Naive B cell (primary cell): ENCODE results near the gene CLPTM1. TPM values are rescaled to one million over a fixed set of nuclear protein-coding genes. Genes with fewer than 3 reads are reported as not detected.

Experiments used
- ATAC-seq, 2 donors: fragments of 150-1000 bp; cut with Tn5 transposase; 2 replicates each; pipeline ENCODE4 v1.10.0; 2021; ENCODE audit warnings: low read depth in 2 of 2, mild to moderate bottlenecking in 2 of 2, moderate library complexity in 2 of 2
- DNase-seq: peaks from one replicate; pipeline ENCODE4 v3.0.0; 2022
- H3K27ac Mint-ChIP-seq, 6 donors: one replicate each; pipeline ENCODE4 v1.8.0; 2020 to 2022; ENCODE audit warnings: mild to moderate bottlenecking in 6 of 6, mixed read lengths in 6 of 6, moderate library complexity in 5 of 6, inconsistent platforms in 2 of 6
- H3K27me3 Mint-ChIP-seq, 3 donors: one replicate each; pipeline ENCODE4 v1.8.0; 2021 to 2022; ENCODE audit warnings: mixed read lengths in 3 of 3, mild to moderate bottlenecking in 1 of 3
- H3K36me3 Mint-ChIP-seq, 2 donors: one replicate each; pipeline ENCODE4 v1.8.0; 2020 to 2022; ENCODE audit warnings: mixed read lengths in 2 of 2, inconsistent platforms in 1 of 2, mild to moderate bottlenecking in 1 of 2
- H3K4me1 Mint-ChIP-seq, 3 donors: one replicate each; pipeline ENCODE4 v1.8.0; 2020 to 2022; ENCODE audit warnings: mixed read lengths in 3 of 3, inconsistent platforms in 1 of 3, mild to moderate bottlenecking in 1 of 3, moderate library complexity in 1 of 3
- H3K4me3 Mint-ChIP-seq, 8 donors: one replicate each; pipeline ENCODE4 v1.8.0; 2020 to 2022; ENCODE audit warnings: mild to moderate bottlenecking in 8 of 8, mixed read lengths in 8 of 8, moderate library complexity in 8 of 8, inconsistent platforms in 2 of 8
- H3K9me3 Mint-ChIP-seq, 7 donors: one replicate each; pipeline ENCODE4 v1.8.0; 2020 to 2022; ENCODE audit warnings: mixed read lengths in 7 of 7, mild to moderate bottlenecking in 5 of 7, inconsistent platforms in 2 of 7, moderate library complexity in 1 of 7
- polyA plus RNA-seq, 6 donors: library from polyadenylated mRNA; unstranded; fragments of 300-500 nt; fragmentation: Illumina TruSeq; gene quantifications; one replicate each; pipeline ENCODE4 v1.2.3, GENCODE V29; 2021; ENCODE audit warnings: low read depth in 6 of 6

The CLPTM1 gene
- polyA plus RNA-seq, 6 donors from 2014 or later, result 17.5 to 27.2 (median 20.1) TPM

GRCh38 chr19:44972802-44973201 lies 17.6 kb downstream of the CLPTM1 start:
- Mint-ChIP-seq H3K36me3 (peaks cover 4 to 11% of the 10 kb centered on the region in 2 donors), H3K4me3 (no peak overlapping the region), H3K4me1 (peaks cover 8 to 16% (median 10%) of the 10 kb centered on the region in 3 donors), H3K27me3 (no peaks in the 10 kb centered on the region), H3K9me3 (no peaks in the 10 kb centered on the region), H3K27ac (peak overlapping the region in 2 of 6 donors; percentile 37 to 72)
- DNase-seq (no peak), ATAC-seq (no peak)

DNA sequence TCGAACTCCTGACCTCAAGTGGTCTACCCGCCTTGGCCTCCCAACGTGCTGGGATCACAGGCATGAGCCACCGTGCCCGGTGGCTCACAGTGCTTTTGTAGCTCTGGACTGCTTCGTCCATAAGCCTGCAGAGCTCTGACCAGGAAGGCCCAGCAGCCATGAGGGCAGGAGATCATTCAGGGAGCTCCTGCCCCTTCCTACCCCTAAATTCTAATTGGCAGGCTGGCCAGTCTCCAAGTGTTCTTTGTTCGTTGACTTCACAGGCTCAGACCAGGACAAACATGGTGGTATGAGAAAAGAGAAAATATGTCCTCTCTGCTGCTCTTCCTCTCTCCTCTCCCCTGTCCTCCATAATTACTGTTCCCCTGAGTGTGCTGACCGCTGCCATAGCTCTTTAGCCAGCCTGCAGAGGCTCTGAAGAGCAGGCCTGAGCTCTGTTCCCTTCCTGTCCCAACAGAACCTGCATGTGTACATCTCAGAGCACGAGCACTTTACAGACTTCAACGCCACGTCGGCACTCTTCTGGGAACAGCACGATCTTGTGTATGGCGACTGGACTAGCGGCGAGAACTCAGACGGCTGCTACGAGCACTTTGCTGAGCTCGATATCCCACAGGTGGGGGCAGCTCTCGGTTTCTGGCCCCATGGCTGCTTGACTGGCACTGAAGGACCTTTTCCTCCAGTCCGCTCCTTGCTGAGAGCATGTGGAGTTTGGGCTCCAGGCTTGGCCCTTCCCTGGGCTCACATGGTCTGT lies 19.0 kb downstream of the CLPTM1 start:
- DNase-seq, result no peak
- H3K27ac Mint-ChIP-seq, result peak overlapping the region in 2 of 6 donors; percentile 59 to 68
- peaks cover 0 to 7% of the 10 kb centered on the region in 2 donors for H3K36me3 Mint-ChIP-seq

DNA sequence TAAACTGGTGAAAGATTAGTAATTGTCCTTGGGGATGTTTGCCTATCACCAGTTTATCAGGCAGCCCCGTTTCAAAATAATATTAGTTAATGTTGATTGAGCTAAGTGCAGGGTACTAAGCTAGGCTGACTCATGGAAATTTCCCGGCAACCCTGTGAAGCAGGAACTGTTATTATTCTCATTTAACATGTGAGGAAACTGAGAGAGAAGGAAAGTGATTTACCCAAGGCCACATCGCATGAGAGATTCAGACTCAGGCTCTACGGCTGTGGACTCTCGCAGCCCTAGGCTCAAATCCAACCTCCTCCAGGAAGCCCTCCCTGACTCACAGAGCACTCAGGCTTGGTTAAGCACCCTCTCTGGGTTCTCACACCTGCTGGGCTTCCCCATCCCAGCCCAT lies 19.7 kb downstream of the CLPTM1 start:
- Mint-ChIP-seq H3K27ac (no peak overlapping the region), H3K4me3 (no peak overlapping the region), H3K27me3 (no peaks in the 10 kb centered on the region), H3K9me3 (no peaks in the 10 kb centered on the region), H3K36me3 (peaks cover 0 to 7% of the 10 kb centered on the region in 2 donors), H3K4me1 (peaks cover 8 to 16% (median 9%) of the 10 kb centered on the region in 3 donors)
- no peak for ATAC-seq
- no peak for DNase-seq

More for the DNA sequence above, 19.0 kb downstream of the CLPTM1 start:
- H3K4me3 Mint-ChIP-seq, result no peak overlapping the region
- H3K4me1 Mint-ChIP-seq, result peaks cover 8 to 16% (median 9%) of the 10 kb centered on the region in 3 donors
- no peaks in the 10 kb centered on the region for H3K9me3 Mint-ChIP-seq
- ATAC-seq, result no peak
- no peaks in the 10 kb centered on the region for H3K27me3 Mint-ChIP-seq

DNA sequence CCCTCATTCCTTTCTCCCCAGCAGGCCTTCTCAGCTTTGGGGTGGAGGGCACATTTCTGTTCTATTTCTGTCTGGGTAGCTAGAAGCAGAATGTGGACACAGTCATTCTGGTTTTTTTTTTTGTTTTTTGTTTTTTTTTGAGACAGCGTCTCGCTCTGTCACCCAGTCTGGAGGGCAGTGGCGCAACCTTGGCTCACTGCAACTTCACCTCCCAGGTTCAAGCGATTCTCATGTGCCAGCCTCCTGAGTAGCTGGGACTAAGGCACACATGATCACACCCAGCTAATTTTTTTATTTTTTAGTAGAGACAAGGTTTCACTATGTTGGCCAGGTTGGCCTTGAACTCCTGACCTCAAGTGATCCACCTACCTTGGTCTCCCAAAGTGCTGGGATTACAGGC lies 20.3 kb downstream of the CLPTM1 start:
- Mint-ChIP-seq H3K9me3 (no peaks in the 10 kb centered on the region), H3K27ac (no peak overlapping the region), H3K4me3 (no peak overlapping the region), H3K27me3 (no peaks in the 10 kb centered on the region), H3K36me3 (peaks cover 0 to 7% of the 10 kb centered on the region in 2 donors), H3K4me1 (peaks cover 8 to 16% (median 9%) of the 10 kb centered on the region in 3 donors)
- ATAC-seq, result no peak
- DNase-seq, result no peak

DNA sequence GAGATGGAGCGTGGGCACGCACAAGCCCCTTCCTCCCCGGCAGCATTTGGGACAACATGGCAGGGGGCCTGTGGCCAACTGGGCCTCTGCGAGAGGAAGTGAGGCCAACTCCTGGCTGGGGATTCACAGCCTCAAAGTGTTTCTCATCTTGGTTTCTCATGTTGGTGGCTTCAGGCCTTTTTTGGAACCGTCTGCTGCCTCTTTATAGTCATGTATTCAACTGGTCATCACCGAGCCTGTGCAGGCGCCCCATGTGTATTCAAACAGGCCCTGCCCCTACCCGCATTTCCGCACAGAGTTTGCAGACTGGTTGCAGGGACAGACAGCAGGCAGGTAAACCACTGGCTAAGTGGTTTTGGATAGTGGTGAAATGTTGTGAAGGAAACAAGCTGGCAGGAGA lies 28.8 kb downstream of the CLPTM1 start:
- Mint-ChIP-seq H3K9me3 (no peaks in the 10 kb centered on the region), H3K36me3 (peaks cover 0 to 7% of the 10 kb centered on the region in 2 donors), H3K27ac (peak overlapping the region in 2 of 6 donors; percentile 51 to 81), H3K27me3 (no peaks in the 10 kb centered on the region), H3K4me3 (no peak overlapping the region), H3K4me1 (peaks cover 0 to 3% (median 3%) of the 10 kb centered on the region in 3 donors)
- DNase-seq (no peak), ATAC-seq (no peak)

DNA sequence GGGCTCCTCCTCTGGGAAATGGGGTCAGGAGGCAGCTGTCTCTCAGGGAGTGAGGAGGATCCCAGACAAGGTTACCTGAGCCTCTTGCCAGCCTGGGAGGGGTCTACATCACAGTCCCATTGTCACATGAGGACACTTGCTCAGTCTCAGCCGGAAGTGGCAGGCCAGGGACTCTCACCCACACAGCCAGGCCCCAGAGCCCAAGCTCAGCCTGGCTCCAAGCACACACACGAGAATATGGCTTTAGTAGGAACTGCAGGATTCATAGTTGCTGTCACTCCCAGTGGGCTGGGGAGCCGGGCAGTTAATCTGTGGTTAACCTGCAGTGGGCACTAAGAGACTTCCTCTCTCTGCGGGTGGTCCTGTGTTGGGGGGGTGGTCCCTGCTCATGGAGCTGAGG lies 30.3 kb downstream of the CLPTM1 start:
- Mint-ChIP-seq H3K4me3 (no peak overlapping the region), H3K4me1 (peaks cover 0 to 6% (median 3%) of the 10 kb centered on the region in 3 donors), H3K9me3 (no peaks in the 10 kb centered on the region), H3K27me3 (no peaks in the 10 kb centered on the region), H3K27ac (peak overlapping the region in 2 of 6 donors; percentile 21 to 34), H3K36me3 (peaks cover 0 to 7% of the 10 kb centered on the region in 2 donors)
- no peak for ATAC-seq
- no peak for DNase-seq

GRCh38 chr19:44986389-44986788 lies 31.2 kb downstream of the CLPTM1 start:
- ATAC-seq (no peak), DNase-seq (no peak)
- Mint-ChIP-seq H3K27ac (peak overlapping the region in 3 of 6 donors; percentile 26 to 66 (median 44)), H3K9me3 (no peaks in the 10 kb centered on the region), H3K36me3 (peaks cover 0 to 7% of the 10 kb centered on the region in 2 donors), H3K4me3 (no peak overlapping the region), H3K4me1 (peaks cover 0 to 6% (median 3%) of the 10 kb centered on the region in 3 donors), H3K27me3 (no peaks in the 10 kb centered on the region)

DNA sequence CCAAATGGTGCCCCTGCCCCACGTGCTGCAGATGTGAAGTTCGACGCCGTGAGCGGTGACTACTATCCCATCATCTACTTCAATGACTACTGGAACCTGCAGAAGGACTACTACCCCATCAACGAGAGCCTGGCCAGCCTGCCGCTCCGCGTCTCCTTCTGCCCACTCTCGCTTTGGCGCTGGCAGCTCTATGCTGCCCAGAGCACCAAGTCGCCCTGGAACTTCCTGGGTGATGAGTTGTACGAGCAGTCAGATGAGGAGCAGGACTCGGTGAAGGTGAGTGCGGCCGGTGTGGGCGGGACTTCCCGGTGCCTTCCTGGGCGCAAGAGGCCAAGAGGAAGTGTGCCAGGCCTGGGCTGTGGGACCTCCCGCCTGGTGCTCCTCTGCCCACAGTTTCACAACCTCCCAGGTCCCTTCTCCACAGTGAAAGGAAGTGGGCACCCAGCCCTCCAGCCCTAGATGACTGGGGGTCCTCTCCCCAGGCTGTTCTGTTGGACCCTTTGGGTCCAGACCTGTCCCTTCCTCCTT lies 32.0 kb downstream of the CLPTM1 start:
- H3K4me1 Mint-ChIP-seq, result peaks cover 0 to 6% (median 3%) of the 10 kb centered on the region in 3 donors
- peaks cover 0 to 14% of the 10 kb centered on the region in 2 donors for H3K36me3 Mint-ChIP-seq
- ATAC-seq (no peak), DNase-seq (no peak)
- H3K27me3 Mint-ChIP-seq, result no peaks in the 10 kb centered on the region
- no peaks in the 10 kb centered on the region for H3K9me3 Mint-ChIP-seq
- H3K27ac Mint-ChIP-seq, result peak overlapping the region in 1 of 6 donors; percentile 47
- no peak overlapping the region for H3K4me3 Mint-ChIP-seq

- ATAC-seq, result no peak
- no peaks in the 10 kb centered on the region for H3K9me3 Mint-ChIP-seq
- peaks cover 0 to 14% of the 10 kb centered on the region in 2 donors for H3K36me3 Mint-ChIP-seq
- no peak for DNase-seq
- H3K27me3 Mint-ChIP-seq, result no peaks in the 10 kb centered on the region
- H3K4me1 Mint-ChIP-seq, result peaks cover 0 to 6% (median 3%) of the 10 kb centered on the region in 3 donors
- H3K4me3 Mint-ChIP-seq, result no peak overlapping the region
- H3K27ac Mint-ChIP-seq, result no peak overlapping the region
Measured at GRCh38 chr19:44988273-44988672, 33.1 kb downstream of the CLPTM1 start.

- H3K27me3 Mint-ChIP-seq, result no peaks in the 10 kb centered on the region
- H3K9me3 Mint-ChIP-seq, result no peaks in the 10 kb centered on the region
- H3K36me3 Mint-ChIP-seq, result peaks cover 0 to 14% of the 10 kb centered on the region in 2 donors
- no peak overlapping the region for H3K4me3 Mint-ChIP-seq
- DNase-seq (peak; percentile 52), ATAC-seq (peak; percentile 88 to 91)
- peaks cover 0 to 6% (median 3%) of the 10 kb centered on the region in 3 donors for H3K4me1 Mint-ChIP-seq
- H3K27ac Mint-ChIP-seq, result peak overlapping the region in 5 of 6 donors; percentile 38 to 83 (median 69)
Measured at GRCh38 chr19:44988896-44989556, 33.8 kb downstream of the CLPTM1 start.

DNA sequence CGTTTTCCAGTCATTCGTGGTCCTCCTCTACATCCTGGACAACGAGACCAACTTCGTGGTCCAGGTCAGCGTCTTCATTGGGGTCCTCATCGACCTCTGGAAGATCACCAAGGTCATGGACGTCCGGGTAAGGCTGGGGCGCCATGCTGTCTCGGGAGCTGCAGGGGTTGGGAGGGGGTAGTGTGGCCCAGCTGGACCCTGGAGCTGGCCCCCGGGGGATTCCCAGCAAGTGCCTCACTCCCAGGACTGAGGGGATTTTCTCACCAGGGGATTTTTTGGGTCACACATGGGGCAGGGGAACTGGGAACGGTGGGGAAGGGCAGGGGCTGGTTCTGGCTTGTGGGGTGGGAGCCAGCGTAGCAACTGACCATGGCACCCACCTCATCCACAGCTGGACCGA lies 35.3 kb downstream of the CLPTM1 start:
- Mint-ChIP-seq H3K36me3 (peaks cover 0 to 14% of the 10 kb centered on the region in 2 donors), H3K9me3 (no peaks in the 10 kb centered on the region), H3K4me1 (peaks cover 3 to 13% (median 5%) of the 10 kb centered on the region in 3 donors), H3K4me3 (no peak overlapping the region), H3K27ac (peak overlapping the region in 3 of 6 donors; percentile 26 to 66 (median 38)), H3K27me3 (no peaks in the 10 kb centered on the region)
- DNase-seq (no peak), ATAC-seq (no peak)

DNA sequence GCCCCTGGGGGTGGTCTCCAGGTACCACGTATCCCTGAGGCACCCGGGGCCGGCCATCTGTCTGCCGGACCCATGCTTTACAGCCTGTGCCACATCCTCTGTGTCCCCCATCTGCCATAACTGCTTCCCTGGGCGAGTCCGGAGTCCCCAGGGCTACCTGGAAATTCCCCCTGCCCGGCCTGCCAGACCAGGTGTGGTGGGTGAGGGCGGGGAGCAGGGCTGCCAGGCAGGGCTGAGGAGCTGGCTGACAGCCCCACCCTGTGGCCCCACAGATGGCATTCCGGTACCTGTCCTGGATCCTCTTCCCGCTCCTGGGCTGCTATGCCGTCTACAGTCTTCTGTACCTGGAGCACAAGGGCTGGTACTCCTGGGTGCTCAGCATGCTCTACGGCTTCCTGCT lies 35.8 kb downstream of the CLPTM1 start:
- Mint-ChIP-seq H3K4me3 (no peak overlapping the region), H3K27me3 (no peaks in the 10 kb centered on the region), H3K9me3 (no peaks in the 10 kb centered on the region), H3K4me1 (peaks cover 3 to 13% (median 5%) of the 10 kb centered on the region in 3 donors), H3K36me3 (peaks cover 0 to 14% of the 10 kb centered on the region in 2 donors), H3K27ac (peak overlapping the region in 1 of 6 donors; percentile 38)
- ATAC-seq (no peak), DNase-seq (no peak)

- Mint-ChIP-seq H3K9me3 (no peaks in the 10 kb centered on the region), H3K27ac (no peak overlapping the region), H3K36me3 (peaks cover 0 to 12% of the 10 kb centered on the region in 2 donors), H3K4me1 (peaks cover 0 to 13% (median 5%) of the 10 kb centered on the region in 3 donors), H3K4me3 (no peak overlapping the region), H3K27me3 (no peaks in the 10 kb centered on the region)
- DNase-seq (no peak), ATAC-seq (no peak)
Measured at GRCh38 chr19:44992336-44993163, 37.4 kb downstream of the CLPTM1 start.
